Fibroblast of skin of scalp (primary cell): ENCODE data around the gene PAX9.
"Not testable (repeated sequence)": the region's sequence is repeated elsewhere in the genome, so short reads cannot be mapped to it uniquely, and the experiment has no call there.

Experiments
- DNase-seq: peaks from one replicate; pipeline ENCODE4 v3.0.0-alpha.2; 2013

Gene PAX9

DNA sequence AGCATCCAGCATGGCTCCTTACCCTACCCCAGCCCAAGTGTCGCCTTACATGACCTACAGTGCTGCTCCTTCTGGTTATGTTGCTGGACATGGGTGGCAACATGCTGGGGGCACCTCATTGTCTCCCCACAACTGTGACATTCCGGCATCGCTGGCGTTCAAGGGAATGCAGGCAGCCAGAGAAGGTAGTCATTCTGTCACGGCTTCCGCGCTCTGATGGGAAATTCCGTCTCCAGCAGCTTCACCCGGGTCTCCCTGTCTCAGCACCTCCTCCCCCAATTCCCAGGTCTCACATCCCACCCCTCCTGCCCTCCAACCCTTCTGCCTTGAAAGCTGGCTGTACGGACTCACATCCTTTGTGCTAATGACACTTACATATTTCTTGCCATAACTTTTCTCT lies 14.6 kb downstream of the PAX9 start:
- no peak for DNase-seq

DNA sequence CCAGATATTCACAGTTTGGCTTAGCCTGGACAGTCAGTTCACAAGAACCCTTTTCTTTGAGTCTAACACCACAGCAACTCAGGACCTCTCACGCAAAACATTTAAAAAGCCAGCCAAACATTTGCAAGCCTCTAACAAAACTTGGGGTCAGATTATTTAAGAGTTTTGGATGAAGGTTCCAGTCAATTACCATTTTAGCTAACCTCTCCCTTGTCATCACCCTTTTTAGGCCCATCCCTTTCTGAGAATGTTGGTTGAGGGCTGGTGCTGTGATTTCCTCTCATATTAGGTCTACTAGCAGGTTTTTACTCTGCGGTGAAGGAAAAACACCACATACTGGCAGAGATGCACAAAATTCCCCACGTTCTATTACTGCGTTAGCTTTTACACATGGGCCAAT lies 20.7 kb downstream of the PAX9 start:
- no peak for DNase-seq

DNA sequence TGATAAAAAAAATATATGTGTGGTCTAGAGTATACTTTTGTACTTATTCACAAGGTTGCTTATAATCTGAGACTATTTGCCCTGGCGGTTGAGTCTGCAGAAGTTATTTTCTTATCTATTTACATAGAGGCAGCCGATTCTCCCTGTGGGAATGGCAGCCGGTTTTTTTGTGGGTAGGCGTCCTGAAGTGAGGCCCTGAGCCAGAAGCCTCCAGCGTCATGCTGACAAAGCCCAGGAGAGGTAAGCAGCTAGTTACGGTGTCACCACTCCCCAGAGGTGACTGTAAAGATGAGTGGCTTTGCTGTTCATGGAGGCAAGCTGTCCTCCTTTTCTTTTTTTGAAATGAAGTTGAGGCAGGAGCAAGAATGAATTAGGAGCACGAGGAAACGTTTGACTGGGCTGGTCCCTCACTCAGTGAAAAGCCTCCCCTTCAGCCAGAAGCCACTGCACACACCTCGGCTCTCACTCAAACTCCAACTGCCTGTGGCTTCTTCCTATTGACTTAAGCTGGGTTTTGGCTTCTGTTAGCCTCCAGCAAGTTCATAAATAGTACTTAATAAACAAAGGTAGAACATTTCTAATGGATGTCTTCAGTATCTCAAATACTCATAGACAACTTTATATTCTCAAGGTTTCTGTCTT lies 21.5 kb downstream of the PAX9 start:
- no peak for DNase-seq

DNA sequence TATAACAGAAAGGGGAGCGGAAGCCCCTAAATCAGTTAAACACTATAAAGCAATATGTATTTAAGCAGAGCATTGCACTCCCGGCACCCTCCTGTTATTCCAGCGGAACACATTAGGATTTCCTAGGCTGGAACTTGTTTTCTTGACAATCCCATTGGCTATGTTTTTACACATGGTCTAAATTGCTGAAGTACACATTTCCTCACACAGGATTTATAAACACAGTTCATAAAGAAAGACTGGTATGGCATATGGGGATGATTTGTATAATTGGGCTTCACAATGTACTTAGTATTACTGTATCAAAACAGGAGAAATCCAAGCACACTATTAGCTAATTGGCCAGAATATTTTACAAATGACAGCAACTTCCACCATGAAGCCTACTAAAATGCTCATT lies 23.3 kb downstream of the PAX9 start:
- no peak for DNase-seq

DNA sequence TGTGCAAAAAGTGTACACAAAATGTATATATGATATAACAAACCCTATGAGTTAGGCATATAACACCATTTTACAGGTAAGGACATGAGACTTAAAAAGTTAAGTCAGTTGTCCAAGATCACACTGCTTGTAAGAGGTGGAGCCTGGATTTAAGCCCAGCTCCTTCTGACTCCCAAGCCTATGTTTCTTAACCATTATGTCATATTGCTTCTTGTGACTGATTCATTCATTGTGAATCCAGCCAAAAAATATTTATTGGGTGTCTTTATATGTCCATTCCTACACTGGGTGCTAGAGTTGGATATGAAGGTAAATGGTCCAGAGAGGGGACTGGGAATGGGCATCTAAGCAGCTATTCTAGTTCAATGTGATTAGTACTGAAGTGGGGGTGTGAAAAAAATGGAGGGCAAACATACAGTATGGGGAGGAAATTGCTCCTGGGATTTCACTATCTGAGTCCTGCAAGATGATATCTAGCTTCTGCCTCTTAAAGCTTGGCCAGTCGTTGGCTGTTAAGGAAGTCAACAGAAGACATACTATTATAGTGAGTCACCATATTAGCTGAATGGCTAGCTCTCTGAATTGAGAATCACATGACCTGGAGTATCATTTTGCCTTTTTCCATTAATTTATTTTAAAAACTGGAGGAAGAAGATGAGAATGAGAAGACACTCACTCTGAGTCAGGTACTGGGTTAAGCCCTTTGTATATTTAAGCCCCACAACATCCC lies 28.8 kb downstream of the PAX9 start:
- DNase-seq: no peak

DNA sequence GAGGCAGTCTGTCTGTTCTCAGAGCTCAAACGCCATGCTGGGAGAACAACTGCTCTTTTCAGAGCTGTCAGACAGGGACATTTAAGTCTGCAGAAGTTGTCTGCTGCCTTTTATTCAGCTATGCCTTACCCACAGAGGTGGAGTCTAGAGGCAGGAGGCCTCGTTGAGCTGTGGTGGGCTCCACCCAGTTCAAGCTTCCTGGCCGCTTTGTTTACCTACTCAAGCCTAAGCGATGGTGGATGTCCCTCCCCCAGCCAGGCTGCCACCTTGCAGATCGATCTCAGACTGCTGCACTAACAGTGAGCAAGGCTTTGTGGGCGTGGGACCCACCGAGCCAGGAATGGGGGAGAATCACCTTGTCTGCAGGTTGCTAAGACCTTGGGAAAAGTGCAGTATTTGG lies 37.8 kb downstream of the PAX9 start:
- not testable (repeated sequence) for DNase-seq

DNA sequence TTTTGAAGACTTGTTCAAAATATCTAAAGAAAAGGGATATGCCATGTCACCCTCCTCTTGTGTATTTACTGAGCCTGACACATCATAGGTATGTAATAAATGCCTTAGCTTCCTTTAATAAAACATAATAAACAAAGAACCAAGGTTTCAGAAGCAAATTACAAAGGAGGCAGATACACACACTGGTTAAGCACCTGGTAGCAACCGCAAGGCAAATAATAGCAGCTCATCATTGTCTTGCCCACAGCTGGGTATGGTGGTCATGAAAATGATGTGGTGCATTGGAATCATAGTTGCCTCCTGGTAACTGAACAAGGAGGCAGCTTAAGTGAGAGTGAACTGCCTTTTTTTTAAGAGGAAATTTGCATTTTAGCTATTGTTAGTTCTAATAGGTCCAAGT lies 39.0 kb downstream of the PAX9 start:
- no peak for DNase-seq

DNA sequence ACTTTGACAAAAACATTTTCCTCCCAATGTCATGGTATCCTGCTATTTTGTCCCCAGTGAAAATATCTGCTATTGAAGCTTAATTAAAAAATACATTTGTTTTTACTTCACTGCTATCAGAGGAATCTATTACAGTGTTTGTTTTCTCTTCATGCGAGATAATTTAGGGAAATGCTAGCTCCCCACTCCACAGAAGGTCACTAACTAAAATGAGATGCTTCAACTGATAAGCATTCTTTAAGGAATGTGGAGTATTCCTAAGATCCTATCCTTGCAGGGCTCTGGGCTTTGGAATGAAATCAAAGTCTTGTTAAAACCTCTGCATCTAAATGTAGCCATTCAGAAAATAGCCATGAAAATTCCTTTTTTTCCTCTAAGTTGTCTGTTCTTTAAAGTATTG lies 39.5 kb downstream of the PAX9 start:
- DNase-seq: no peak

DNA sequence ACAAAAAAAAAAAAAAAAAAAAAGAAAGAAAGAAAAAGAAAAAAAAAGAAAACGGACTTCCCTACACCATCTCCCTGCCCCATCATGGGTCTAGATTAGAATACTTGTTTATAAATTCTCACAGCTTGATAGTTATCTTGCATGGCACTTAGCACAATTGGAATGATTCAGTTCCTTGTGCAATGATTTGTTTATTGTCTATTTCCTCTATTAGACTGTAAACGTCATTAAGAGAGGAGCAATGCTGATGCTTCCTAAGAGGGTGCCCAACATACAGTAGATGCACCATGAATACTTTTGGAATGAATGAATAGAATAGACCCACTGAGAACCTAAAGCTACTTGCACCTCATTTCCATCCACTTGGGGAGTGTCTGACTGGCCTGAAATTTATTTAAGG lies 40.8 kb downstream of the PAX9 start:
- DNase-seq: no peak

DNA sequence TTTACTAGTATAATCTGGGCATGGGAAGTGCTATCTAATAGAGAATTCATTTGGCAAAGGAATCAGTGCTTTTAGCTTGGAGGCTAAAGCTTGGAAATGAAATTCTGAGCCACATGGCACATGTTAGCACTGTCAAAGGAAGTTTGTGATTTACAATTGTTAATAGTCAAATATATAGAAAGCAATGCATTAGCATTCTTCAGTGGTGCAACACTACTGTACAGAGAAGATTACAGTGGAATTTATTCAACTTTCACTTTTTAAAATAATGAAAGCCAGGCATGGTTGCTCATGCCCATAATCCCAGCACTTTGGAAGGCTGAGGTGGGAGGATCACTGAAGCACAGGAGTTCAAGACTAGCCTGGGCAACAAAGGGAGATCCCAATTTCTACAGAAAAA lies 45.9 kb downstream of the PAX9 start:
- DNase-seq: no peak

DNA sequence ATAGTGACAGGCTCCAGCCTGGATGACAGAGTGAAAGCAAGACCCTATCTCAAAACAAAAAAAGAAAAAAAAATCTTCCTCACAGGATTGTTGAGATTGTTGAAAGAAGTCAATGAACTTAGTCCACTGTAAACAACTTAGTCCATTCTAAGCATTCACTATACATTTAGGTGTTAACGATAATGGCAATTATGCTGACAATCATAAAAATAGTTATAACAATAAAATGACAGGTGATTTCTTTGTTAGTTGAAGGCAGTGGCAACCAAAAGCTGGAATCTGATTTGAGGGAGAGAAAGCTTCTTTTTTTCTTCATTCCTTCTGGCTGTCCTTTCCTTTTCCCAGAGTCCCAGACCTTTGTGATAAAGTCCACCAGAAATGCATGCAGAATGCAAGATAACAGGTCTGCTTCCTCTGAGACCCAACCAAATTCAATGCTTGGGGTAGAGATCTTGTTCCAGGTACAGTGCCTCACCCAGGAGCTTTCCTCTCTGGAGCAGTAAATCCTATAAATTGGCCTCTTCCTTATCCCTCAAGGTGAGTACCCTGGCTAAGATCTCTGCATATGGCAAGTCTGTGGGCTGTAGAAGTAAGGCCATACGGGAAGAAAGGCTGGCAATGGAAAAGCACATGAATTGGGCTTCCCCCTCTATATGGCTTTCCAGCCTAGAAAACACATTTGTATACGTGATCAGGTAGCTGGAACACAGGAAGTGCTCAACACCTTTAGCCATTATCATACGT lies 52.5 kb downstream of the PAX9 start:
- no peak for DNase-seq

DNA sequence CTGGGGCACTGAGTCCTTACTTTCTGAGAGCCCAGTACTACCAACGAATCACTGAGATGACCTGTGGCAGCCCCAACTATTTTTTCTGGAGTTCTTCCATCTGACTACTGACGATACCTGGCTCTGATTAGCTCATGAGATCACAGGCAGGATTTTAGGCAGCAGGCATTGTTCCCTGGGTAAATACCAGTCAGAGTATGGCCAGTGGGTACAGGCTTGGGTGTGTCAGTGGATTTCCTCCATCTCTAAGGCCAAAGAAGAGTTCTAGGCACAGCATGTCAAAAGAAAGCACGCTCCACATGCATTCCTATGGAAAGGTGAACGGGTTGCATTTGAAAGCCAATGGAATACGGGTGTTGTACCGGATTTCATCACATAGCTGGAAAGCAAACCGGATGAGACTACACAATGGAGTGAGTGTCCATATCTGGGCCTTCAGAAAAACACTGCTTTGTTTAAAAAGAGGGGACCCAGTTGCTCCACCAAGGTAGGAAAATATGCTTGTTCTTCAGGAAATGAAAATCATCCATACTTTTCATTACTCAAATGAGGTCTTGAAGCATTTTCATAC lies 55.0 kb downstream of the PAX9 start:
- DNase-seq: no peak

DNA sequence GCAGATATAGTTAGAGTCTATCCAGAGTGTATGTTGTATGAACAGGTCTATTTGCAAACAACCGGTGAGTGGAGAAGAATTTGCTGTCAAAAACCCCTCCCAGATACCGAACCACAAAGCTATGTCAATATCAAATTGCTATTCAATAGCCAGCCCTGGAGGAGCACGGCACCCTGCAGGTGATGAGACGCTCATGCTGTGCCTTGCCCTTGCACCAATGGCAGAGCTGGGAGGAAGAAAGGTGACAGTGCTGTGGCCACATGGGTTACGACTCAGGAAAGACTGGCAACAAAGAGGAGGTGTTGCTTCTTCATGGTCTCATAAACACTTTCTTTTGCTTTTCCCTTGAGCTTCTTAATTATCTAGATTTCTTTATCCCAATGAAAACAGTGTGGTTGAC lies 55.7 kb downstream of the PAX9 start:
- DNase-seq: no peak

DNA sequence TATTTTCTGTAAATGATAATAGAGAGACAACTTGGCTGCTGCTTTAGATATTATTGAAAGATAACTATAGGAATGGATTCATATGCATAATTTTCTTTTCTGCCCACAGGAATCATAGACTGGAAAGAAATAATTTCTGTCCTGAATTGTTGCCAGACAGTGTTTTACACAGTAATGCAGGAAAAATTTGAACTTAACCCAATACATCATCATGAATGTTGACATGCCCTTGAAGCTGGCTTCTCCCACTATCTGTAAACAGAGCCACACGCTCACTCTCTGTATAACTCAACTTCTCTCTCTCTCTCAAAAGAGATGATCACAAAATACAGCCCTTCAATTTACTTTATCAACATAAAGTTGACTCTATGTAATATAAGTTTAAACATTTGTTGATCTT lies 56.6 kb downstream of the PAX9 start:
- no peak for DNase-seq

DNA sequence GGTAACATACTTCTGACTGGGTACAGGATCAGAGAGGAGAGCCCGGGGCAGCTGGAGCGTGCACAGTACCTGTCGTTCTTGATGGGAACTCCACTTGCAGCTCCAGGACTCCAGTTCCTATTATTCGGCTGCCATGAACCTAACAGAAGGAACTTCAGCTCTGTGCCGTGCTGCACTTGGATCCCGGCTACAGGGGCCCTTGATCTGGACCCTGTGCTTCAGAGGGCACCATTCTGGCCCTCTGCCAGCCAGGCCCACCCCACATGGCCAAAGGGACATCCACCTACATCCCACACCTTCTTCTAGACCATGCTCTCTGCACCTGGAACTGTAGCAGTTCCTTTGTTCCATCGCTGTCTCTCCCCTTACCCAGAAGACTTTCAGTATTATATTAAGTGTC lies 58.2 kb downstream of the PAX9 start:
- no peak for DNase-seq

DNA sequence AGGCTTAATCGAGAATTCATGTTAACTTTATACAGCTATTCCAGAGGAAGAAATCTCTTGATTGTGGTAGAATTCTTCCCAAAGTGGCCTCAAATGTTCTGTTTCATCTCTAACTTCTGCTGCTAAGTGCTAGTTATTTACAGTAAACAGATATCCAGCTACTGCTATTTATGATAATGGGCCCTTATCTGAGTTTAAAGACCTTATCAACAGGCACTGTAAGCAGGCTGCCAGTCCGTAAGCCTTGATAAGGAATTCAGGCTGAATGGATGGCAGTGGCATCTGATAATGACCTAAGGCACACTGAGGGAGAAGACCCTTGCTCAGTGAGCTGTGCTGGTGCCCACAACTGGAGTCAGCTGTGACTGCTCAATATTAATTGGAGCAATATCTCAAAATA lies 59.0 kb downstream of the PAX9 start:
- no peak for DNase-seq

DNA sequence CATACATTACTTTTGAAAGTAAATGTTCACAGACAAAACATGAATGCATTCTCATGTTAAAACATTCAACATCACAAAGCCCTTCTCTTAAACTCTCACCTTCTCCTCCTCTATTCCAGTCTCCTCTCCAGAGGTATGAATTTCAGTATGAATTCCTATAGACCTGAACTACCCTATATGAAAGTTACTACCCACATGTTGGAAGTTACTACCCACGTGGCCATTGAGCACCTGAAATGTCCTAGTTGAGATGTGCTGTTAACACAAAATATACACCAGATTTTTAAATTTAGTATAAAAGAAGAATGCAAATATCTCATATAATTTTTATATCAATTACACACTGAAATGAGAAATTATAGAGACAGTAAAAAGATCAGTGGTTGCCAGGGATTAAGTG lies 60.2 kb downstream of the PAX9 start:
- DNase-seq: no peak

DNA sequence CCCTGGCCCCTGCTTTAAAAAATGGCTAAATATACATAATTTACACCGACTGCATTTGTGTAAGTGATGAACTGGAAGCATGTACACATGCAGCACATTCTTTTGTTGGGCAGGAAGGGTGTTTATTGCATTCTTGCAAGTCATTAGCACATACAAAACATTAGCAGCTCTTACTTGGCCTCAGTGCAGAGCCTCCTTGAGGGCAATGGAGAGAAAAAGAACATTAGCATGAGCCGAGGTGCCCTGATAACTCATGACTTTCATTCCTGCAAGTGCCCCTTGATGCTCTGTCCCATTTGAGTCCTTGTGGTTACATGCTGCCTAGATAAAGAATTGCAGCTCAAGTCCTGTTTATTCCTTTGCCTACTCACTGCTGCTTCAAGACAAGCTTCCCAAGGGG lies 61.9 kb downstream of the PAX9 start:
- no peak for DNase-seq

DNA sequence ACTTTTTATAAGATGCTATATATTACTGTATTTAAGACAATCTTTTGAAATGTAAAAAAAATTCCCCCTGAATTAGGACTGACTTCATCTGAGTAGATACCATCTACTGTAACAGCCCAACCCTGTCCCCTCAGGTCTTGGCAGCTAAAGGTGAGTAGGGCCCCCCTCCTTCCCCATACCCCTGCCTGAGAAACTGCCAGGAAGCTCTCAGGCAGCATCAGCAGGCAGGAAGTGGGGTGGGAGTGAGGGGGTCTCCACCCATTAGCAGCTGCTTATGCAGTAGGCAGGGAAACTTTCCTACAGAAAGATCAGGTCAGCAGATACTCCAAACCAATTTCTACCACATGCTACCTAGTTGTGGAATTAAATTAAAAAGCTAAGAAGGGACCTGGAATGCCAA lies 62.5 kb downstream of the PAX9 start:
- DNase-seq: no peak

DNA sequence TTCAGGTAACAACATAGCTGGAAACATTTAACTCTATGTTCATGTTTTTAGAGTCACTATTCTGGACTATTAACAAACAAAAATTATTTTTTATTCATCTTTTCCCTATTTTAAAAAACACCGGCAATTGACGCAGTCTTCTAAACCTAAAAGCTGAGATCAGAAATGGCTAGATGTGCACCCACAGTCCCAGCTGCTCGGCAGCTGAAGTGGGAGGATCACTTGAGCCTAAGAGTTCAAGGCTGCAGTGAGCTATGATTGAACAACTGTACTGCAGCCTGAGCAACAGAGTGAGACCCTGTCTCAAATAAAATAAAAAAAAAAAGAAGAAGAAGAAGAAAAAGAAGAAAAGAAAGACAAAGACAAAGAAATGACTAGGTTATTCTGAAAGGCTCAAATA lies 64.5 kb downstream of the PAX9 start:
- DNase-seq: no peak
